HG02852 (cell line): Measurements from ENCODE around the gene CBX7.

Experiments
- ATAC-seq: cut with Tn5 transposase; IDR thresholded peaks from one replicate; pipeline ENCODE4 v1.9.1; 2021; ENCODE audit warnings: mild to moderate bottlenecking, moderate library complexity; ENCODE audit not compliant: unreplicated experiment

CBX7 gene

GRCh38 chr22:39094717-39095389 is 57.6 kb downstream of the CBX7 start:
- ATAC-seq = no peak

- ATAC-seq = no peak
Observed at GRCh38 chr22:39092111-39092862, 60.2 kb downstream of the CBX7 start.

DNA sequence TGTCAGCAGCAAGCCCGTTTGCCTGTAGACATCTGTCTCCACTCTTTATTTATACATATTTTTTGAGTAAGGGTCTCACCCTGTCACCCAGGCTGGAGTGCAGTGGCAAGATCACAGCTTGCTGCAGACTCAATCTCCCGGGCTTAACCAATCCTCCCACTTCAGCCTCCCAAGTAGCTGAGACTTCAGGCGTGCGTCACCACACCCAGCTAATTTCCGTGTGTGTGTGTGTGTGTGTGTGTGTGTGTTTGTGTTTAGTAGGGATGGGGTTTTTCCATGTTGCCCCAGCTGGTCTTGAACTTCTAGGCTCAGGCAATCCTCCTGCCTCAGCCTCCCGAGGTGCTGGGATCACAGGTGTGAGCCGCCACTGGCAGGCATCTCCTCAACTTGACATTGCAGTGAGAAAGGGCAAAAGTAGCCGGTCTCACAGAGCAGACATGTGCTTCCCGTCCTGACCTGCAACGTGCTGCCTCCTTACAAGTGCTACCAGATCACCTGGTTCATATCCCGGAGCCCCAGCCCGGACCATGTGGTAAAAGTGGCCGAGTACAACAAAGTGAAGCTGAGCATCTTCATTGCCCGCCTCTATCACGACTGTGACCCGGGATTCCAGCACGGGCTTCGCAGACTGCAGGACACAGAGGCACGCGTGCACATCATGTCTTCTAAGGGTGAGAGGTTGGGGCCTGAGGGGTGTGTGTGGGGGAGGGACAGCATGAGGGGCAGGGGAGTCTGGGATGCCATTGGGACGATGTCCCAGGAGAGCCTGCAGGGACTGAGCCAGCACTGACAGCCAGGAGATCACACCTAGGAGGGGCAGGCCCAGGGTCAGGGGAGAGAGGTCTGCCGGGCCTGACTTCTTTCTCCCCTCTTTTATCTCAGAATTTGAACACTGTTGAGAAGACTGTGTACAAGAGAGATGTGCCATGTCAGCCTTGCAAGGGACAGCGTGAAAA is 61.1 kb downstream of the CBX7 start:
- no peak for ATAC-seq

DNA sequence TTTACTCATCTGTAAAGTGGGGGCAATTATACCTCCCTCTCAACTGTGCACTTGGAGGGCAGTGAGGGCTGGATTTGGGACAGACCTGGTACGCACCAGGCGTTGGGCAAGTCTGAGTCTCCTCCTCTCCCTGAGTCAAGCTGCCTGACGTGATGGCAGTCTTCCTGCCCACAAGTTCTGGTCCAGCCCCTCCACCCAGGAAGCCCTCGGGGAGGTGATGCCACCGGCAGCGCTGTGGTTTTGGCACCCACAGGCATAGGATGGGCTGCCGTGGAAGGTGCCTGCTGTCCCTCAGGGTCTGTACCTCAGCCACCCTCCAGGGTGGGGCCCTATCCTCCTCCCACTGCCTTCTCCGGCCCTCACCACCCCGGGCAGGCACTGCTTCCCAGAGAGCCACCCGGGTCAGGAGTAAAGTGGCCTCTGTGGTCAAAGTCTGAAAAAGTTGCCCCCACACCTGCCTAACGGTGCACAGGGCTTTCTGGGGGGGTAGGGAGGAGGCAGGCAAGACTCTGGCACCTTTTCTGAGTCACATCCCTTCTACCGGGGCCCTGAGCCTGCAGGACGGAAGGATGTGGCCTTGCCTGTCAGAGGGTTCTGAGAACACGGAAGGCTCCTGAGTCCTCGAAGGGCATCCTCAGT is 61.9 kb downstream of the CBX7 start:
- no peak for ATAC-seq

GRCh38 chr22:39089928-39090327 is 62.6 kb downstream of the CBX7 start:
- ATAC-seq = no peak

DNA sequence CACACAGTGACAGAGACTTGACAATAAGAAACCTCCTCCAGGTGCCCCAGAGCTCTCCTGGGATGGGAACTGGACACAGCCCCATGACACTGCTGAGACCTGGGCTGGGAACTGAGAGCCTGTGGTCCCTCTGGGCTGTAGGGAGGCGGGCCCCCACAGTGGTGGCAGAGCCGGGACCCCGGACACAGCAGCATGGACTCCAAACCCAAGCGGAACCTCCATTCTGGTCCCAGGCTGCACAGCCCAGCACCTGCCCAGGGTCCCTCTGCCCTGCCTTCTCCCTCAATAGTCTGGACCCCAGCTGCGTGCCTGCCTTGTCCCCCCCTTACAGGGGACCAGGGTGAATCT is 63.8 kb downstream of the CBX7 start:
- ATAC-seq = no peak

- no peak for ATAC-seq
Observed at GRCh38 chr22:39087881-39088684, 64.4 kb downstream of the CBX7 start.

DNA sequence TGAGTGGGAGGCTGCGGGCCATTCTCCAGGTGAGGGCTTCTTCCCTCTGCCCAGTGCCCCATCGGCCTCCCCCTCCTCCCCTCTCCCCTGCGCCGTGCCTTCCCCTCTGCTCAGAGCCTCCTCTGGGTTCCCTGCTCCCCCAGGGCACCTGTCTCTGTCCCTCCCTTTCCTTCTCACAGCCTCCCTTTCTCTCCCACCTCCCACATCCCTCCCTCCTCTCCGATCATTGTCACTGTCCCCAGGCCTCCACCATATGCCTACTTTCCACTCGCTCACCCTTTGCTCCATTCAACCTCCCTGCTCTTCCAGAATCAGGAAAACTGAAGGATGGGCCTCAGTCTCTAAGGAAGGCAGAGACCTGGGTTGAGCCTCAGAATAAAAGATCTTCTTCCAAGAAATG is 65.4 kb downstream of the CBX7 start:
- no peak for ATAC-seq

GRCh38 chr22:39084666-39085065 is 67.8 kb downstream of the CBX7 start:
- ATAC-seq = no peak

- no peak for ATAC-seq
Observed at GRCh38 chr22:39083212-39084165, 69.0 kb downstream of the CBX7 start.

DNA sequence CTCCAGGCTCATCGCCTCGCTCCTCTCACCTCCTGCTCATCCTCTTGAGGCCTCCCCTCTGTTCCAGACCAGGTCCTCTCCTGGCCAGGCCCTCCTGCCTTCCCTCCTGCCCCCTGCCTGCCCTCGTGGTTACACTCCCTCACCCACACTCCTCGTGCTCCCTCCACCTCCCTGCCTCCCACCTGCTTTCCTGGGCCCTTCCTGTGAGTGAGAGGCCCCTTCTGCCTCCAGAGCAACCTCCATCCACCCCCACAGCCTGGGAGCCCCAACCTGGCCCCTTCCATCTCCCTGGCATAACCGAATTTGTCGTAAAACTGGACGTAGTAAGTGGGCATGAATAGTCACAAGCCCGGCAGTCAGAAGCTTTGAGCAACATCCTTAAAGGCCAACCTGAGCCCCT is 70.9 kb downstream of the CBX7 start:
- no peak for ATAC-seq

GRCh38 chr22:39081016-39081415 is 71.5 kb downstream of the CBX7 start:
- no peak for ATAC-seq
